Common myeloid progenitor, CD34-positive (primary cell): Measurements from ENCODE around the gene ISG15.

Experiments
- CTCF ChIA-PET: fragments of 350-600 bp; sonication (Branson Sonifier 250); formaldehyde crosslinking; loops from one replicate; lab custom pipeline; 2021; ENCODE audit warnings: antibody characterized with exemption; lab: Charles Lee
- POLR2A ChIA-PET: fragments of 350-600 bp; sonication (Branson Sonifier 250); formaldehyde crosslinking; loops from one replicate; lab custom pipeline; 2021; ENCODE audit warnings: antibody characterized with exemption; lab: Charles Lee
- DNase-seq, 3 donors: peaks; one replicate each; pipeline versions ENCODE4 v3.0.0 to v3.0.0-alpha.2; 2013
- H3K27ac ChIP-seq, 2 experiments: 1 replicate in 1 of 2; 2 replicates in 1 of 2; pipeline ENCODE4 v1.7.0; 2013; ENCODE audit warnings: inconsistent platforms in 2 of 2, low read length in 2 of 2, mild to moderate bottlenecking in 2 of 2, low read depth in 1 of 2, moderate library complexity in 1 of 2; ENCODE audit not compliant: severe bottlenecking in 2 of 2, insufficient read depth in 1 of 2, poor library complexity in 1 of 2
- H3K27me3 ChIP-seq, 5 experiments: replicated peaks in 2 of 5; 1 replicate in 3 of 5; 2 replicates in 2 of 5; pipeline versions ENCODE4 v1.6.1 to v1.7.0; 2013; ENCODE audit warnings: low read length in 4 of 5, mild to moderate bottlenecking in 2 of 5, moderate library complexity in 2 of 5, inconsistent platforms in 1 of 5; ENCODE audit not compliant: insufficient read depth in 5 of 5, control insufficient read depth in 4 of 5
- H3K36me3 ChIP-seq, 4 experiments: 1 replicate in 2 of 4; 2 replicates in 2 of 4; pipeline versions ENCODE4 v1.6.1 to v1.7.0; 2013; ENCODE audit warnings: low read length in 3 of 4, control low read depth in 1 of 4, mild to moderate bottlenecking in 1 of 4; ENCODE audit not compliant: control insufficient read depth in 4 of 4, insufficient read depth in 4 of 4
- H3K4me1 ChIP-seq, 4 experiments: 1 replicate in 3 of 4; 2 replicates in 1 of 4; pipeline versions ENCODE4 v1.6.1 to v1.7.1; 2013; ENCODE audit warnings: low read length in 3 of 4, mild to moderate bottlenecking in 3 of 4, control low read depth in 1 of 4, inconsistent platforms in 1 of 4, moderate library complexity in 1 of 4; ENCODE audit not compliant: control insufficient read depth in 4 of 4, insufficient read depth in 4 of 4; ENCODE audit errors: control extremely low read depth in 1 of 4
- H3K4me3 ChIP-seq, 7 experiments: 1 replicate in 4 of 7; 2 replicates in 3 of 7; pipeline versions ENCODE4 v1.5.1 to v1.7.0; 2013; ENCODE audit warnings: mild to moderate bottlenecking in 7 of 7, low read length in 6 of 7, moderate library complexity in 6 of 7, inconsistent platforms in 2 of 7, low read depth in 2 of 7, control low read depth in 1 of 7; ENCODE audit not compliant: insufficient read depth in 4 of 7, control insufficient read depth in 1 of 7; ENCODE audit errors: extremely low read depth in 1 of 7
- H3K9me3 ChIP-seq, 5 experiments: 1 replicate in 4 of 5; 2 replicates in 1 of 5; pipeline versions ENCODE4 v1.6.1 to v1.7.1; 2013; ENCODE audit warnings: low read length in 4 of 5, mild to moderate bottlenecking in 2 of 5, inconsistent platforms in 1 of 5, low read depth in 1 of 5, moderate library complexity in 1 of 5; ENCODE audit not compliant: control insufficient read depth in 4 of 5, insufficient read depth in 2 of 5; ENCODE audit errors: control extremely low read depth in 1 of 5
- WGBS: methylation state at CpG from one replicate; pipeline ENCODE4 v1.1.5; 2013; ENCODE audit not compliant: insufficient coverage; 5-methylcytosine and 5-hydroxymethylcytosine counted together

ISG15 gene

DNA sequence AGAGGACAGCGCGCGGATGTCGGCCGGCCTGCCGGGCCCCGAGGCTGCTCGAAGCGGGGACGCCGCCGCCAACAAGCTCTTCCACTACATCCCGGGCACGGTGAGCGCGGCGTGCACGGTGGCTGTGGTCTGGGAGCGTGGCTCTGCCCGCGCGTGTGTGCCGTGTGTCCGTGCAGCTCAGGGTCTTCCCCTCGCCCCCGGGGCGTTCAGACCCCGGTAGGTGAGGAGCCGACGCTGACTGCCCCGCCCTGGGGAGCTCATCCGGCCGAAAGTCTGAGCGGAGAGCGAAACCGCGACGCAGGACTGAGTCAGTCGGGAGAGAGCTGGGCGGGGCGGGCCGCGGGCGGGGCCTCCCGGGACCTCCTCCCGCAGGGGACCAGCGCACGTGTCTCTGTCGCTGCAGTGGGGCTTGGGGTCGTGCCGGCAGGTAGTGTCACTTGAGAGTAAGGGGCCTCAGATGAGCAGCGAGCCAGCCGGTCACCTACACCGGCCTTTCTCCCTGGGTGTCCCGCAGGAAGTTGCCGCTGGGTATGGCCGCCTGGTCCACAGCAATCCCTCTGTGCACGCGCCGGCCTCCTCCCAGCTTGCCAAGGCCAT lies 46.5 kb upstream of the ISG15 start:
- peaks cover 0 to 21% (median 17%) of the 10 kb centered on the region in 4 experiments for H3K4me1 ChIP-seq
- H3K27ac ChIP-seq: no peak overlapping the region
- CTCF ChIA-PET: interaction anchor here (1.0 to 1.1 kb wide), 2 partner anchors 9 to 17 kb away, joined by 3 to 5 read pairs; no protein-coding TSS in a partner anchor
- H3K27me3 ChIP-seq: peaks cover 0 to 75% (median 16%) of the 10 kb centered on the region in 5 experiments
- peaks cover 0 to 2% (median 0%) of the 10 kb centered on the region in 5 experiments for H3K9me3 ChIP-seq
- DNase-seq: peak; percentile 38 to 68 (median 64)
- H3K36me3 ChIP-seq: peaks cover 0 to 3% (median 0%) of the 10 kb centered on the region in 4 experiments
- H3K4me3 ChIP-seq: peak overlapping the region in 6 of 7 experiments; percentile 24 to 83 (median 62)
- 0% methylated on average over 53 of the region's 60 CpGs for WGBS
- POLR2A ChIA-PET: interaction anchor here (1.1 kb wide), 1 partner anchor 9 kb away, joined by 3 read pairs; no protein-coding TSS in a partner anchor

GRCh38 chr1:967466-968343 lies 45.6 kb upstream of the ISG15 start:
- Histone ChIP-seq H3K9me3 (peaks cover 0 to 2% (median 0%) of the 10 kb centered on the region in 5 experiments), H3K27me3 (peaks cover 0 to 80% (median 17%) of the 10 kb centered on the region in 5 experiments), H3K4me3 (no peak overlapping the region), H3K36me3 (no peaks in the 10 kb centered on the region), H3K27ac (no peak overlapping the region), H3K4me1 (peaks cover 0 to 21% (median 17%) of the 10 kb centered on the region in 4 experiments)
- no peak for DNase-seq
- 78% methylated on average over 20 of the region's 23 CpGs for WGBS
- ChIA-PET CTCF (interaction anchor here (1.1 kb wide), 1 partner anchor 8 kb away, joined by 3 read pairs; no protein-coding TSS in a partner anchor), POLR2A (interaction anchor here (1.1 kb wide), 1 partner anchor 9 kb away, joined by 3 read pairs; no protein-coding TSS in a partner anchor)

DNA sequence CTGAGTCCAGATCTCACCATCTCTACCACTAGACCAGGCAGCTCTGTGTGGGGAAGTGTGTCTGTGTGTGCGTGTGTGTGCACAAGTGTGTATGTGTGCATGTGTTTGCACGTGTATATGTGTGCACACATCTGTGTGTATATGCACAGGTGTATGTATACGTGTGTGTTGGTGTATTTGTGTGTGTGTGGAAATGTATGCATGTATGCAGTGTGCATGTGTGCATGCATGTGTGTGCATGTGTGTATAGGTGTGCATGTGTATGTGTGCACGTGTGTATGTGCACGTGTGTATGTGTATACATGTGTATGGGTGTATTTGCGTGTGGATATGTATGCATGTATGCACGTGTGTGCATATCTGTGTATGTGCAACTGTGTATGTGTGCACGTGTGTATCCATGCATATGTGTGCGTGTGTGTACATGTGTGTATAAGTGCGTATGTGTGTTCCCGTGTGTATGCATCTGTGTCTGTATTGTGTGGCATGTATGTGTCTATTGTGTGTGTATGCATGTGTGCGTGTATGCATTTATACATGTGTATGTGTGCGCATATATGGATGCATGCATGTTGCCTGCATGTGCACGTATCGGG lies 43.9 kb upstream of the ISG15 start:
- DNase-seq: no peak
- Histone ChIP-seq H3K4me3 (no peak overlapping the region), H3K9me3 (peaks cover 0 to 2% (median 0%) of the 10 kb centered on the region in 5 experiments), H3K36me3 (no peaks in the 10 kb centered on the region), H3K4me1 (peaks cover 0 to 21% (median 17%) of the 10 kb centered on the region in 4 experiments), H3K27ac (no peak overlapping the region), H3K27me3 (peaks cover 0 to 89% (median 19%) of the 10 kb centered on the region in 5 experiments)
- ChIA-PET CTCF (no interaction called here), POLR2A (no interaction called here)
- WGBS: 89% methylated on average over 13 of the region's 15 CpGs

DNA sequence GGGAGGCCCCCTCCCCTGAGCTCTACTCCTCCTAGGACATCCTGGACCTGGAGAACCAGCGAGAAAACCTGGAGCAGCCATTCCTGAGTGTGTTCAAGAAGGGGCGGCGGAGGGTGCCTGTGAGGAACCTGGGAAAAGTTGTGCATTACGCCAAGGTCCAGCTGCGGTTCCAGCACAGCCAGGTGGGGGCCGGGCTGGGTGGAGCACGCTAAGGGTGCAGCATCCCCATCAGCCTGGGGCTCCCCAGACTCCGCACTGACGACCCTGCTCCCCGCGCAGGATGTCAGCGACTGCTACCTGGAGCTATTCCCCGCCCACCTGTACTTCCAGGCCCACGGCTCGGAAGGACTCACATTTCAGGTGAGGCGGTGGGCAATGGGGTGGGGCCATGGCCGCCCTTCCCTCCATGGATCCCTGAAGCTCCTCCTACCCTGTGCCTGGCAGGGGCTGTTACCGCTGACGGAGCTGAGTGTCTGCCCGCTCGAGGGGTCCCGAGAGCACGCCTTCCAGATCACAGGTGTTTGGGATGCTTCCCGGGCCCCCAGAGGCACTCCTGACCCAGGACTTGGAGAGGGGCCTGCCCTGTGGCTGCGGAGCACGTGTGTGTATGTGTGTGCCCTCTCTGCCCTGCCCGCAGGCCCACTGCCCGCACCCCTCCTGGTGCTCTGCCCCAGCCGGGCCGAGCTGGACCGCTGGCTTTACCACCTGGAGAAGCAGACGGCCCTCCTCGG lies 42.9 kb upstream of the ISG15 start:
- H3K4me3 ChIP-seq: no peak overlapping the region
- CTCF ChIA-PET: interaction anchor here (0.5 kb wide), 1 partner anchor 23 kb away, joined by 3 read pairs; no protein-coding TSS in a partner anchor

GRCh38 chr1:970973-971730 lies 42.1 kb upstream of the ISG15 start:
- Histone ChIP-seq H3K4me3 (no peak overlapping the region), H3K27me3 (peaks cover 0 to 89% (median 17%) of the 10 kb centered on the region in 5 experiments), H3K4me1 (peaks cover 0 to 18% (median 16%) of the 10 kb centered on the region in 4 experiments), H3K27ac (no peak overlapping the region), H3K9me3 (peaks cover 0 to 2% (median 0%) of the 10 kb centered on the region in 5 experiments), H3K36me3 (no peaks in the 10 kb centered on the region)
- whole genome bisulfite sequencing: 51% methylated on average over 30 of the region's 42 CpGs
- no peak for DNase-seq
- CTCF ChIA-PET: no interaction called here
- POLR2A ChIA-PET: no interaction called here

More for the DNA sequence above, 42.9 kb upstream of the ISG15 start:
- Histone ChIP-seq H3K9me3 (peaks cover 0 to 2% (median 0%) of the 10 kb centered on the region in 5 experiments), H3K4me1 (peaks cover 0 to 21% (median 17%) of the 10 kb centered on the region in 4 experiments), H3K27ac (no peak overlapping the region), H3K27me3 (peaks cover 0 to 91% (median 19%) of the 10 kb centered on the region in 5 experiments), H3K36me3 (no peaks in the 10 kb centered on the region)
- WGBS: 31% methylated on average over 26 of the region's 33 CpGs
- DNase-seq: no peak
- POLR2A ChIA-PET: no interaction called here
